Thyroid gland (tissue), 4 donors: ENCODE measurements around the gene PEX14.

Source experiments
- POLR2A ChIP-seq, 2 donors: fragments of 450-650 bp; IDR thresholded peaks; one replicate each; pipeline ENCODE4 v1.6.1; 2017; ENCODE audit warnings: antibody characterized with exemption in 2 of 2, mild to moderate bottlenecking in 2 of 2, moderate library complexity in 1 of 2
- TF ChIP-seq, protein P1 (sequence below), 6 experiments: fragments of 200-600 bp in 3 of 6; fragments of 450-650 bp in 3 of 6; sonication (generic) in 3 of 6; IDR thresholded peaks; one replicate each; pipeline ENCODE4 v1.5.1; 2016 to 2019; ENCODE audit warnings: antibody characterized with exemption in 6 of 6, mild to moderate bottlenecking in 2 of 6, inconsistent platforms in 1 of 6, moderate library complexity in 1 of 6

DNA sequence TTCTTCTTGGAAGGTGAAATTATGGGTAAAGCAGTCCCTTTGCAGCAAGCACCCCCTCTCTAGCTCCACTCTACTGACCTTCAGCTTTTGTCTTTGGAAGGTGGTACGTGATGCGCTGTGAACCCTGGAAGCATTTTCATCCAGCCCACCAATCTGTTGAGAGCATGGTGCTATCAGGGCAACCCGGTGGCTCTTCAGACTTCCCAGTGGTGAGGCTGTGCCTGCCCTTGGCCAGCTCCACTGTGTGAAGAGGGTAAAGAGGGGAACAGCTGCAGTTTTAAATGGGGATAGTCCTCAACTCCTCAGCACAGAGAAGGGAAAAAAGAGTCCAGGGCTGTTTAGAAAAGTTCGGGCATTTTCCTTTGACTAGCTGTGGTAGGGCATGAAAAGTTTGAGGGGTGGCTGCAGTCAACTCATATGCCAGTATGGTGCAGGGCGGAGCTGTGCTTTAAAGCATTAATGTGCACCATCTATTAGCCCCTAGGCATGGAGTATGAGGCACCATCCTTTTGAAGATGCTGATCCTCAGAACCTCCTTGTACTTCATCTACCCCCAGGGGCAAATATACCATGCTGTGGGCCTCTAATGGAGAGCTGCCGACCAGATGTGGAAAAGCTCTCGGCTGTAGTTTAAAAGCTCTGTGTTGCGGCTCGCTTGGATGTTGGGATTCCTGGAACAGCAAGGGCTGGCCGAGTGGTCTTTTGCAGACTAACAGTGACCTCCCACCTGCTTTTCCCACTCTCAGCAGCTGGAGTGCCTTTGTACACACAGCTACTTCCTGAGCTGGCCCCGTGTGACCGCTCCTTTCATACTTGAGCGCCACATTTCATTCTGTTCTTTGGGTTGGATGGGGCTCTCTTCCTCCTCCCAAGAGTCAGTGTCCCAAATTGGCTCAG, 123.0 kb downstream of the PEX14 start:
- TF ChIP-seq, protein P1, sequence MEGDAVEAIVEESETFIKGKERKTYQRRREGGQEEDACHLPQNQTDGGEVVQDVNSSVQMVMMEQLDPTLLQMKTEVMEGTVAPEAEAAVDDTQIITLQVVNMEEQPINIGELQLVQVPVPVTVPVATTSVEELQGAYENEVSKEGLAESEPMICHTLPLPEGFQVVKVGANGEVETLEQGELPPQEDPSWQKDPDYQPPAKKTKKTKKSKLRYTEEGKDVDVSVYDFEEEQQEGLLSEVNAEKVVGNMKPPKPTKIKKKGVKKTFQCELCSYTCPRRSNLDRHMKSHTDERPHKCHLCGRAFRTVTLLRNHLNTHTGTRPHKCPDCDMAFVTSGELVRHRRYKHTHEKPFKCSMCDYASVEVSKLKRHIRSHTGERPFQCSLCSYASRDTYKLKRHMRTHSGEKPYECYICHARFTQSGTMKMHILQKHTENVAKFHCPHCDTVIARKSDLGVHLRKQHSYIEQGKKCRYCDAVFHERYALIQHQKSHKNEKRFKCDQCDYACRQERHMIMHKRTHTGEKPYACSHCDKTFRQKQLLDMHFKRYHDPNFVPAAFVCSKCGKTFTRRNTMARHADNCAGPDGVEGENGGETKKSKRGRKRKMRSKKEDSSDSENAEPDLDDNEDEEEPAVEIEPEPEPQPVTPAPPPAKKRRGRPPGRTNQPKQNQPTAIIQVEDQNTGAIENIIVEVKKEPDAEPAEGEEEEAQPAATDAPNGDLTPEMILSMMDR (IDR thresholded peaks at IDR 0.05), result no peak
- no peak for TF ChIP-seq POLR2A (IDR thresholded peaks at IDR 0.05)
